ENCODE measurements around the gene HSD3B7. TPM values are rescaled to one million over a fixed set of nuclear protein-coding genes. Genes with fewer than 3 reads are reported as not detected.

HSD3B7 gene
- total and polyA plus RNA-seq, 2 of the 4 experiments (the other 2 are of a cell fraction), result 8.5 to 11.3 TPM

DNA sequence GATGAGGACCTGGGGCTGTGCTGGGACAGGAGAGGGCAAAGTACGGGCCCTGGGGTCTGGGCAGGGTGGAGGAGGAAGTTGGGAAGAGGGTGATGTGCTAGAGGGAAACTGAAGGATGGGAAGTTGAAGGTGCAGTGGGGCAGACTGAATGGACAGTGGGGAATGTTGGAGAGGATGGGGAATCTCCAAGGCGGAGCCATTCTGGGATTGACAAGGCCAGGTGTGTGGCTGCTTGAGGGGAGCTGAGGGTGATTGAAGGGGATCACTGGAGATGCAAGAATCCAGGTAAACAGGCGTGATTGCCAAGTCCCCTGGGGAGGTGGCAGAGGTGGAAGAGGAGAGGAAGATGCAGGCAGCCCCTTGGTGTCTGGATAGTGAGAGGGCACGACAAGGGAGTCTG lies 8.5 kb upstream of the HSD3B7 start:
- in situ Hi-C loops (cut with MboI; ENCODE audit: low sequenced_read_pairs) (loop anchor here (25.0 kb wide), 1 partner anchor 736 kb away; a partner anchor contains a TSS), dilution Hi-C loops (cut with HindIII; ENCODE audit: low sequenced_read_pairs, unreplicated experiment) (no loop called here), intact Hi-C loops (cut with micrococcal nuclease) (no loop called here)
- ChIA-PET CTCF (no interaction called here), POLR2A (ENCODE audit: unreplicated experiment) (no interaction called here)
- H4K5ac ChIP-seq (ENCODE audit: low read depth, low read length), result no peak overlapping the region
- DNase-seq (no peak), ATAC-seq (ENCODE audit: low read depth) (no peak)
- H3K79me1 ChIP-seq (ENCODE audit: low read depth in 1 of 2, low read length in 2 of 2), result peaks cover 8 to 19% of the 10 kb centered on the region in 2 experiments; a peak in 3 of 4 replicates
- H2BK15ac ChIP-seq (ENCODE audit: low read depth, low read length), result no peak overlapping the region
- peaks cover 71% of the 10 kb centered on the region for H3K36me3 ChIP-seq (ENCODE audit: control insufficient read depth, insufficient read depth, low read length)
- H3K4me2 ChIP-seq (ENCODE audit: low read depth, low read length), result no peak overlapping the region
- no peak overlapping the region for H4K91ac ChIP-seq (ENCODE audit: insufficient read depth, low read depth, low read length)
- H3K18ac ChIP-seq (ENCODE audit: low read depth, low read length), result no peak overlapping the region
- peaks cover 2% of the 10 kb centered on the region; the same call in 1 of the 2 replicates for H3K4me1 ChIP-seq (ENCODE audit: control insufficient read depth, insufficient read depth, low read length)
- no peak overlapping the region for H2BK120ac ChIP-seq (ENCODE audit: low read depth, low read length)
- BruUV-seq (replicated peaks), result no TSS peak
- no peak overlapping the region for H3K4ac ChIP-seq (ENCODE audit: low read depth, low read length)
- no peak overlapping the region for H2BK5ac ChIP-seq (ENCODE audit: low read depth, low read length, poor library complexity, severe bottlenecking)
- H3K23ac ChIP-seq (ENCODE audit: low read depth, low read length), result no peak overlapping the region
- no peaks in the 10 kb centered on the region for H3K9me1 ChIP-seq (ENCODE audit: insufficient read depth, low read length)
- H2AK5ac ChIP-seq (ENCODE audit: low read depth, low read length), result no peak overlapping the region
- H2BK20ac ChIP-seq (ENCODE audit: low read depth, low read length), result no peak overlapping the region
- no peak overlapping the region for H3K27ac ChIP-seq (ENCODE audit: insufficient read depth, low read length)
- TF ChIP-seq MXI1 (IDR thresholded peaks at IDR 0.05; ENCODE audit: borderline replicate concordance, low read depth, low read length), result no peak
- no peak for TF ChIP-seq FOS (IDR thresholded peaks at IDR 0.05; ENCODE audit: low read depth, low read length)
- TF ChIP-seq, protein P1, sequence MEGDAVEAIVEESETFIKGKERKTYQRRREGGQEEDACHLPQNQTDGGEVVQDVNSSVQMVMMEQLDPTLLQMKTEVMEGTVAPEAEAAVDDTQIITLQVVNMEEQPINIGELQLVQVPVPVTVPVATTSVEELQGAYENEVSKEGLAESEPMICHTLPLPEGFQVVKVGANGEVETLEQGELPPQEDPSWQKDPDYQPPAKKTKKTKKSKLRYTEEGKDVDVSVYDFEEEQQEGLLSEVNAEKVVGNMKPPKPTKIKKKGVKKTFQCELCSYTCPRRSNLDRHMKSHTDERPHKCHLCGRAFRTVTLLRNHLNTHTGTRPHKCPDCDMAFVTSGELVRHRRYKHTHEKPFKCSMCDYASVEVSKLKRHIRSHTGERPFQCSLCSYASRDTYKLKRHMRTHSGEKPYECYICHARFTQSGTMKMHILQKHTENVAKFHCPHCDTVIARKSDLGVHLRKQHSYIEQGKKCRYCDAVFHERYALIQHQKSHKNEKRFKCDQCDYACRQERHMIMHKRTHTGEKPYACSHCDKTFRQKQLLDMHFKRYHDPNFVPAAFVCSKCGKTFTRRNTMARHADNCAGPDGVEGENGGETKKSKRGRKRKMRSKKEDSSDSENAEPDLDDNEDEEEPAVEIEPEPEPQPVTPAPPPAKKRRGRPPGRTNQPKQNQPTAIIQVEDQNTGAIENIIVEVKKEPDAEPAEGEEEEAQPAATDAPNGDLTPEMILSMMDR (conservative IDR thresholded peaks at IDR 0.05; ENCODE audit: low read depth, low read length), result no peak
- no peaks in the 10 kb centered on the region; the same call in none of the 2 replicates for H4K20me1 ChIP-seq (ENCODE audit: insufficient read depth, low read length)
- WGBS, 2 experiments (ENCODE audit: extremely low coverage in 2 of 2, insufficient read length in 1 of 2), result 100% methylated on average over 2 of the region's 4 CpGs; no CpG with 5 or more reads in 1 of the 2 experiments
- H3K14ac ChIP-seq (replicated peaks; ENCODE audit: low read depth, low read length), result no peak overlapping the region
- H3K4me3 ChIP-seq (ENCODE audit: insufficient read depth, low read depth, low read length), result no peak overlapping the region
- no peak overlapping the region for H2AFZ ChIP-seq (replicated peaks; ENCODE audit: low read length, poor library complexity)
- H3K56ac ChIP-seq (ENCODE audit: extremely low read depth, insufficient read depth, low read length), result no peak overlapping the region
- H3K9ac ChIP-seq (ENCODE audit: low read depth, low read length), result no peak overlapping the region
- H2AK9ac ChIP-seq (replicated peaks; ENCODE audit: low read depth, low read length, poor library complexity), result no peak overlapping the region
- H3K9me3 ChIP-seq (ENCODE audit: control insufficient read depth, insufficient read depth, low read length), result no peaks in the 10 kb centered on the region
- no peaks in the 10 kb centered on the region for H3K27me3 ChIP-seq (ENCODE audit: control insufficient read depth, insufficient read depth, low read length)
- H4K8ac ChIP-seq (ENCODE audit: low read depth in 2 of 2, low read length in 2 of 2), result no peak overlapping the region
